H1 (cell line): Measurements from ENCODE around the gene RASA4B.
"Not testable (repeated sequence)": the region's sequence is repeated elsewhere in the genome, so short reads cannot be mapped to it uniquely, and the experiment has no call there.

Experiments
- CTCF ChIP-seq, 3 experiments: IDR thresholded peaks; 1 replicate in 2 of 3; 2 replicates in 1 of 3; pipeline versions ENCODE4 v1.5.1 to v1.6.1; 2011; ENCODE audit warnings: low read length in 3 of 3, mild to moderate bottlenecking in 3 of 3, inconsistent platforms in 2 of 3, low read depth in 1 of 3, moderate library complexity in 1 of 3; ENCODE audit not compliant: insufficient read depth in 1 of 3; ENCODE audit errors: control extremely low read depth in 1 of 3
- EZH2 ChIP-seq: fragments of 200-600 bp; sonication (generic); IDR thresholded peaks from 2 replicates; pipeline ENCODE4 v1.7.1; 2012; ENCODE audit warnings: low read depth, mild to moderate bottlenecking, moderate library complexity, low read length, inconsistent platforms; ENCODE audit not compliant: severe bottlenecking

GRCh38 chr7:102479982-102480637, 37.5 kb downstream of the RASA4B start:
- TF ChIP-seq CTCF (IDR thresholded peaks at IDR 0.05; ENCODE audit: control extremely low read depth in 1 of 3, insufficient read depth in 1 of 3, low read depth in 1 of 3, low read length in 3 of 3), result peak in 2 of 3 experiments; percentile 18 to 22; a peak in 3 of 4 replicates
- TF ChIP-seq EZH2, result not testable (repeated sequence)
